ENCODE measurements around the gene CACUL1.

CACUL1 gene

GRCh38 chr10:118687472-118687871 is 67.3 kb downstream of the CACUL1 start:
- H3K4me3 Mint-ChIP-seq, result no peak overlapping the region
- no peaks in the 10 kb centered on the region for H3K9me3 Mint-ChIP-seq
- no peaks in the 10 kb centered on the region for H3K4me1 Mint-ChIP-seq
- no peak for TF ChIP-seq CTCF (IDR thresholded peaks at IDR 0.05; ENCODE audit: unreplicated experiment in 3 of 3)
- H3K27ac Mint-ChIP-seq, result no peak overlapping the region
- no peaks in the 10 kb centered on the region for H3K27me3 Mint-ChIP-seq (ENCODE audit: low read depth)
- peaks cover 62% of the 10 kb centered on the region for H3K36me3 Mint-ChIP-seq (ENCODE audit: low read depth)

GRCh38 chr10:118682533-118682932 is 72.2 kb downstream of the CACUL1 start:
- Mint-ChIP-seq H3K36me3 (ENCODE audit: low read depth) (peaks cover 49% of the 10 kb centered on the region), H3K27ac (no peak overlapping the region), H3K4me3 (no peak overlapping the region), H3K27me3 (ENCODE audit: low read depth) (no peaks in the 10 kb centered on the region), H3K4me1 (no peaks in the 10 kb centered on the region), H3K9me3 (no peaks in the 10 kb centered on the region)
- TF ChIP-seq CTCF (IDR thresholded peaks at IDR 0.05; ENCODE audit: unreplicated experiment in 3 of 3), result no peak

- H3K36me3 Mint-ChIP-seq (ENCODE audit: low read depth), result peaks cover 31% of the 10 kb centered on the region
- no peak for TF ChIP-seq CTCF (IDR thresholded peaks at IDR 0.05; ENCODE audit: unreplicated experiment in 3 of 3)
- no peaks in the 10 kb centered on the region for H3K9me3 Mint-ChIP-seq
- H3K4me3 Mint-ChIP-seq, result no peak overlapping the region
- H3K4me1 Mint-ChIP-seq, result no peaks in the 10 kb centered on the region
- H3K27ac Mint-ChIP-seq, result no peak overlapping the region
- no peaks in the 10 kb centered on the region for H3K27me3 Mint-ChIP-seq (ENCODE audit: low read depth)
These were observed 74.6 kb downstream of the CACUL1 start for GRCh38 chr10:118680197-118680596.

GRCh38 chr10:118674226-118674919 is 80.4 kb downstream of the CACUL1 start:
- no peak overlapping the region for H3K4me3 Mint-ChIP-seq
- peaks cover 12% of the 10 kb centered on the region for H3K36me3 Mint-ChIP-seq (ENCODE audit: low read depth)
- no peaks in the 10 kb centered on the region for H3K4me1 Mint-ChIP-seq
- no peaks in the 10 kb centered on the region for H3K9me3 Mint-ChIP-seq
- peak overlapping the region in 1 of 3 experiments; percentile 5 for H3K27ac Mint-ChIP-seq
- TF ChIP-seq CTCF (IDR thresholded peaks at IDR 0.05; ENCODE audit: unreplicated experiment in 3 of 3), result no peak
- no peaks in the 10 kb centered on the region for H3K27me3 Mint-ChIP-seq (ENCODE audit: low read depth)

GRCh38 chr10:118672766-118673715 is 81.7 kb downstream of the CACUL1 start:
- H3K27ac Mint-ChIP-seq, result peak overlapping the region in 1 of 3 experiments; percentile 18
- TF ChIP-seq CTCF (IDR thresholded peaks at IDR 0.05; ENCODE audit: unreplicated experiment in 3 of 3), result no peak
- H3K36me3 Mint-ChIP-seq (ENCODE audit: low read depth), result peaks cover 12% of the 10 kb centered on the region
- no peaks in the 10 kb centered on the region for H3K27me3 Mint-ChIP-seq (ENCODE audit: low read depth)
- H3K9me3 Mint-ChIP-seq, result no peaks in the 10 kb centered on the region
- no peak overlapping the region for H3K4me3 Mint-ChIP-seq
- no peaks in the 10 kb centered on the region for H3K4me1 Mint-ChIP-seq
